SH-SY5Y (cell line): Measurements from ENCODE around the gene LRRC75B.

Experiments used
- GATA2 ChIP-seq: IDR thresholded peaks from 2 replicates; pipeline ENCODE4 v1.6.1; 2011; ENCODE audit warnings: mild to moderate bottlenecking, low read depth, low read length
- GATA3 ChIP-seq: IDR thresholded peaks from 2 replicates; pipeline ENCODE4 v1.6.1; 2011; ENCODE audit warnings: low read depth, mild to moderate bottlenecking, low read length, moderate library complexity

DNA sequence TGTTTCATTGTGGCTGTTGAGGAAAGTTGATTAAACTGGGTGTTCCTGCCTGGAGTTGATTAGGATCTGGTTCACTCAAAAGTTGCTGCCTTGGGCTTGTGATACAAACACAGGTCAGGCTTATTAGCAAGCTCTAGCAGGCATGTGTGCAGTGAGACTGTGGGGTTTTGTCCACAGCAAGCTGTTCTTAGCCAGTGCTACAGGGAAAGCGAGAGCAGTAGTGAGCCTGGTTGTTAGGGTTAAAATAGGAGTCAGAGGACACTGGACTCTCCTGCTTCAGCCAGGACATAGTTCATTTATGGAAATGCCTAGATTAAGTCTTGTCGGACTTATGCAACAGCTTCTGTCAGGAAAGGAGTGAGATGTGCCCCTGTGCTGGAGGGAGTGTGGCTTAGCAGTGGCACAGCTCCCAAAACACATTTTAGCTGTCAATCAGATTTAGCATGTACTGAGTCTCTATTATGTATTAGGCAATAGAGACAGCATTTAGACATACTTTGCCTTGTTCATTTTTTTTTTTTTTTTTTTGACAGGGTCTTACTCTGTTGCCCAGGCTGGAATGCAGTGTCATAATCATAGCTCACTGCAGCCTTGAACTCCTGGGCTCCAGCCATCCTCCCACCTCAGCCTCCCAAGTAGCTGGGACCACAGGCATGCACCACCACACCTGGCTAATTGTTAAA, 28.4 kb downstream of the LRRC75B start:
- TF ChIP-seq GATA2 (no peak), GATA3 (no peak)
